HepG2 (cell line): ENCODE measurements around the gene CEP68.

ENCODE experiments used
- CREM ChIP-seq, 2 experiments: sonication (generic) in 1 of 2; formaldehyde crosslinking in 1 of 2; IDR thresholded peaks; 2 replicates each; pipeline versions ENCODE4 v1.4.0 to v1.6.1; 2016 to 2020; ENCODE audit warnings: antibody characterized with exemption in 1 of 2, mild to moderate bottlenecking in 1 of 2, missing genetic modification reagents in 1 of 2
- KLF9 ChIP-seq: IDR thresholded peaks from 2 replicates; pipeline ENCODE4 v1.6.1; 2016; ENCODE audit warnings: low read depth
- MYC ChIP-seq: sonication (generic); formaldehyde crosslinking; IDR thresholded peaks from 2 replicates; pipeline ENCODE4 v1.9.0; 2021; ENCODE audit warnings: missing genetic modification reagents, borderline replicate concordance
- SIN3B ChIP-seq: fragments of 150-350 bp; IDR thresholded peaks from 2 replicates; pipeline ENCODE4 v1.6.1; 2014; ENCODE audit warnings: low read length
- SMAD9 ChIP-seq: sonication (generic); formaldehyde crosslinking; IDR thresholded peaks from 2 replicates; pipeline ENCODE4 v1.5.1; 2020; ENCODE audit warnings: mild to moderate bottlenecking, missing genetic modification reagents
- SNAI1 ChIP-seq: sonication (generic); formaldehyde crosslinking; IDR thresholded peaks from 2 replicates; pipeline ENCODE4 v1.5.0; 2020; ENCODE audit warnings: mild to moderate bottlenecking, missing genetic modification reagents, borderline replicate concordance
- TAF1 ChIP-seq: sonication (generic); formaldehyde crosslinking; IDR thresholded peaks from 2 replicates; pipeline ENCODE4 v1.4.0; 2020; ENCODE audit warnings: missing genetic modification reagents
- ZBTB44 ChIP-seq: sonication (generic); formaldehyde crosslinking; IDR thresholded peaks from 2 replicates; pipeline ENCODE4 v1.4.0; 2020; ENCODE audit warnings: missing genetic modification reagents
- ZFP36 ChIP-seq: fragments of 150-350 bp; IDR thresholded peaks from 2 replicates; pipeline ENCODE4 v1.6.1; 2018; ENCODE audit warnings: borderline replicate concordance, low read length, low read depth; ENCODE audit not compliant: partially characterized antibody
- ZNF335 ChIP-seq: sonication (generic); formaldehyde crosslinking; IDR thresholded peaks from 2 replicates; pipeline ENCODE4 v1.4.0; 2020; ENCODE audit warnings: missing genetic modification reagents
- ZNF768 ChIP-seq: sonication (generic); formaldehyde crosslinking; IDR thresholded peaks from 2 replicates; pipeline ENCODE4 v1.4.0; 2020; ENCODE audit warnings: missing genetic modification reagents
- ZZZ3 ChIP-seq: sonication (generic); formaldehyde crosslinking; IDR thresholded peaks from 2 replicates; pipeline ENCODE4 v1.4.0; 2020; ENCODE audit warnings: missing genetic modification reagents, mild to moderate bottlenecking, borderline replicate concordance
- TF ChIP-seq, protein P1 (sequence below): sonication (generic); formaldehyde crosslinking; IDR thresholded peaks from 2 replicates; pipeline ENCODE4 v1.5.0; 2020; ENCODE audit warnings: mild to moderate bottlenecking, missing genetic modification reagents, moderate library complexity
- TF ChIP-seq, protein P2 (sequence below): sonication (generic); formaldehyde crosslinking; conservative IDR thresholded peaks from 2 replicates; pipeline ENCODE4 v1.4.0; 2020; ENCODE audit warnings: missing genetic modification reagents

- TF ChIP-seq SMAD9 (CRISPR knock-in tag) (no peak), ZZZ3 (CRISPR knock-in tag) (no peak), TAF1 (CRISPR knock-in tag) (no peak), ZNF768 (no peak), SIN3B (no peak), ZFP36 (no peak), ZNF335 (no peak), SNAI1 (CRISPR knock-in tag) (no peak), ZBTB44 (CRISPR knock-in tag) (no peak), KLF9 (CRISPR knock-in tag) (no peak), MYC (CRISPR knock-in tag) (no peak), CREM (IDR thresholded peaks at IDR 0.05) (no peak), CREM (CRISPR knock-in tag; IDR thresholded peaks at IDR 0.05) (no peak)
- TF ChIP-seq, protein P1, sequence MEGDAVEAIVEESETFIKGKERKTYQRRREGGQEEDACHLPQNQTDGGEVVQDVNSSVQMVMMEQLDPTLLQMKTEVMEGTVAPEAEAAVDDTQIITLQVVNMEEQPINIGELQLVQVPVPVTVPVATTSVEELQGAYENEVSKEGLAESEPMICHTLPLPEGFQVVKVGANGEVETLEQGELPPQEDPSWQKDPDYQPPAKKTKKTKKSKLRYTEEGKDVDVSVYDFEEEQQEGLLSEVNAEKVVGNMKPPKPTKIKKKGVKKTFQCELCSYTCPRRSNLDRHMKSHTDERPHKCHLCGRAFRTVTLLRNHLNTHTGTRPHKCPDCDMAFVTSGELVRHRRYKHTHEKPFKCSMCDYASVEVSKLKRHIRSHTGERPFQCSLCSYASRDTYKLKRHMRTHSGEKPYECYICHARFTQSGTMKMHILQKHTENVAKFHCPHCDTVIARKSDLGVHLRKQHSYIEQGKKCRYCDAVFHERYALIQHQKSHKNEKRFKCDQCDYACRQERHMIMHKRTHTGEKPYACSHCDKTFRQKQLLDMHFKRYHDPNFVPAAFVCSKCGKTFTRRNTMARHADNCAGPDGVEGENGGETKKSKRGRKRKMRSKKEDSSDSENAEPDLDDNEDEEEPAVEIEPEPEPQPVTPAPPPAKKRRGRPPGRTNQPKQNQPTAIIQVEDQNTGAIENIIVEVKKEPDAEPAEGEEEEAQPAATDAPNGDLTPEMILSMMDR (CRISPR knock-in tag): no peak
- TF ChIP-seq, protein P2, sequence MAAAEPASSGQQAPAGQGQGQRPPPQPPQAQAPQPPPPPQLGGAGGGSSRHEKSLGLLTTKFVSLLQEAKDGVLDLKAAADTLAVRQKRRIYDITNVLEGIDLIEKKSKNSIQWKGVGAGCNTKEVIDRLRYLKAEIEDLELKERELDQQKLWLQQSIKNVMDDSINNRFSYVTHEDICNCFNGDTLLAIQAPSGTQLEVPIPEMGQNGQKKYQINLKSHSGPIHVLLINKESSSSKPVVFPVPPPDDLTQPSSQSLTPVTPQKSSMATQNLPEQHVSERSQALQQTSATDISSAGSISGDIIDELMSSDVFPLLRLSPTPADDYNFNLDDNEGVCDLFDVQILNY (CRISPR knock-in tag): no peak
Measured at GRCh38 chr2:65019675-65020195, 36.5 kb upstream of the CEP68 start.
